Measurements from ENCODE around the gene FAR2. TPM values are rescaled to one million over a fixed set of nuclear protein-coding genes. Genes with fewer than 3 reads are reported as not detected.

FAR2 gene
- total RNA-seq, 4 donors from 2014 or later, result 0.62 to 4.1 (median 2.6) TPM

GRCh38 chr12:29365091-29365490 is 216.0 kb downstream of the FAR2 start:
- TF ChIP-seq CTCF (IDR thresholded peaks at IDR 0.05 in 4 of 5, conservative IDR thresholded peaks at IDR 0.05 in 1 of 5) (no peak), POLR2A (IDR thresholded peaks at IDR 0.05) (no peak)

GRCh38 chr12:29374012-29374411 is 224.9 kb downstream of the FAR2 start:
- in situ Hi-C loops (cut with MboI; ENCODE audit: low sequenced_read_pairs in 4 of 4), result loop anchor here in 1 of 4 donors (25.0 kb wide), 1 partner anchor 1313 kb away; the partner anchor contains the start of gene IPO8
- intact Hi-C loops (cut with DNase I; ENCODE audit: low total_unique reads), result no loop called here
- Histone ChIP-seq H3K36me3 (peaks cover 0 to 9% of the 10 kb centered on the region in 2 donors), H3K4me3 (no peak overlapping the region), H3K27ac (no peak overlapping the region), H3K4me1 (peaks cover 1 to 6% of the 10 kb centered on the region in 2 donors), H3K27me3 (no peaks in the 10 kb centered on the region), H3K9me3 (no peaks in the 10 kb centered on the region)
- TF ChIP-seq CTCF (IDR thresholded peaks at IDR 0.05 in 4 of 5, conservative IDR thresholded peaks at IDR 0.05 in 1 of 5), result no peak
- no peak for TF ChIP-seq POLR2A (IDR thresholded peaks at IDR 0.05)
- ATAC-seq, result no peak
- DNase-seq, result no peak

More at GRCh38 chr12:29365091-29365490, 216.0 kb downstream of the FAR2 start:
- Histone ChIP-seq H3K36me3 (peaks cover 5 to 34% of the 10 kb centered on the region in 2 donors), H3K4me1 (no peaks in the 10 kb centered on the region), H3K9me3 (no peaks in the 10 kb centered on the region), H3K4me3 (no peak overlapping the region), H3K27ac (no peak overlapping the region), H3K27me3 (no peaks in the 10 kb centered on the region)
- ATAC-seq (no peak), DNase-seq (no peak)
- intact Hi-C loops (cut with DNase I; ENCODE audit: low total_unique reads) (no loop called here), in situ Hi-C loops (cut with MboI; ENCODE audit: low sequenced_read_pairs in 4 of 4) (loop anchor here in 1 of 4 donors (25.0 kb wide), 1 partner anchor 1322 kb away; the partner anchor contains the start of gene IPO8)

GRCh38 chr12:29374913-29375312 is 225.8 kb downstream of the FAR2 start:
- H3K4me1 ChIP-seq, result peaks cover 10 to 12% of the 10 kb centered on the region in 2 donors
- H3K27ac ChIP-seq, result no peak overlapping the region
- no peak overlapping the region for H3K4me3 ChIP-seq
- no peaks in the 10 kb centered on the region for H3K27me3 ChIP-seq
- H3K36me3 ChIP-seq, result peaks cover 0 to 6% of the 10 kb centered on the region in 2 donors
- intact Hi-C loops (cut with DNase I; ENCODE audit: low total_unique reads) (no loop called here), in situ Hi-C loops (cut with MboI; ENCODE audit: low sequenced_read_pairs in 4 of 4) (loop anchor here in 1 of 4 donors (25.0 kb wide), 1 partner anchor 1312 kb away; the partner anchor contains the start of gene IPO8)
- no peak for DNase-seq
- no peak for ATAC-seq
- no peaks in the 10 kb centered on the region for H3K9me3 ChIP-seq
- TF ChIP-seq POLR2A (IDR thresholded peaks at IDR 0.05), result no peak
- no peak for TF ChIP-seq CTCF (IDR thresholded peaks at IDR 0.05 in 4 of 5, conservative IDR thresholded peaks at IDR 0.05 in 1 of 5)

GRCh38 chr12:29376118-29376517 is 227.0 kb downstream of the FAR2 start:
- no peak for DNase-seq
- no peak for ATAC-seq
- Histone ChIP-seq H3K4me3 (no peak overlapping the region), H3K4me1 (peaks cover 13 to 17% of the 10 kb centered on the region in 2 donors), H3K27ac (no peak overlapping the region), H3K9me3 (no peaks in the 10 kb centered on the region), H3K36me3 (peaks cover 0 to 3% of the 10 kb centered on the region in 2 donors), H3K27me3 (no peaks in the 10 kb centered on the region)
- intact Hi-C loops (cut with DNase I; ENCODE audit: low total_unique reads) (no loop called here), in situ Hi-C loops (cut with MboI; ENCODE audit: low sequenced_read_pairs in 4 of 4) (no loop called here)
- no peak for TF ChIP-seq CTCF (IDR thresholded peaks at IDR 0.05 in 4 of 5, conservative IDR thresholded peaks at IDR 0.05 in 1 of 5)
- TF ChIP-seq POLR2A (IDR thresholded peaks at IDR 0.05), result no peak

Data from gastrocnemius medialis (tissue), 4 donors.